IMR-90 (cell line): ENCODE results near the gene CCL11. TPM values are rescaled to one million over a fixed set of nuclear protein-coding genes. Genes with fewer than 3 reads are reported as not detected.
A peak's percentile ranks its signal among the peaks of the same experiment; 100 is the strongest.

Experiments
- ATAC-seq: fragments of 200-7000 bp; cut with Tn5 transposase; 2 replicates; pipeline ENCODE4 v1.9.1; 2020; ENCODE audit warnings: low read depth, mild to moderate bottlenecking, moderate library complexity
- BruUV-seq: library from RNA; stranded (reverse); fragments of 400-500 nt; replicated peaks from 2 replicates; lab custom pipeline; 2021; lab: Mats Ljungman, UMichigan
- CTCF ChIA-PET: fragments of 300-600 bp; formaldehyde crosslinking; extraction: SDS; loops from one replicate; lab custom pipeline; 2021; ENCODE audit warnings: antibody characterized with exemption; lab: Yijun Ruan, JAX
- POLR2A ChIA-PET: fragments of 300-600 bp; sonication (Branson Sonifier 250); formaldehyde crosslinking; loops from one replicate; lab custom pipeline; 2022; ENCODE audit warnings: antibody characterized with exemption; ENCODE audit not compliant: unreplicated experiment; lab: Charles Lee
- DNase-seq: peaks from one replicate; pipeline ENCODE4 v3.0.0; 2013
- H2AFZ ChIP-seq: replicated peaks from 2 replicates; pipeline ENCODE3; 2013; ENCODE audit warnings: low read length, mild to moderate bottlenecking; ENCODE audit not compliant: poor library complexity
- H2AK5ac ChIP-seq: 2 replicates; pipeline ENCODE4 v1.6.1; 2013; ENCODE audit warnings: low read depth, low read length, inconsistent platforms
- H2AK9ac ChIP-seq: replicated peaks from 2 replicates; pipeline ENCODE3; 2013; ENCODE audit warnings: mild to moderate bottlenecking, low read depth, low read length, moderate library complexity; ENCODE audit not compliant: poor library complexity
- H2BK120ac ChIP-seq: 2 replicates; pipeline ENCODE4 v1.6.1; 2013; ENCODE audit warnings: low read depth, low read length, inconsistent platforms
- H2BK15ac ChIP-seq: 3 replicates; pipeline ENCODE4 v1.6.1; 2013; ENCODE audit warnings: low read depth, low read length, inconsistent platforms
- H2BK20ac ChIP-seq: 2 replicates; pipeline ENCODE4 v1.6.1; 2013; ENCODE audit warnings: low read depth, mild to moderate bottlenecking, inconsistent platforms, low read length, moderate library complexity
- H2BK5ac ChIP-seq: 2 replicates; pipeline ENCODE4 v1.6.1; 2013; ENCODE audit warnings: mild to moderate bottlenecking, low read depth, low read length, inconsistent platforms; ENCODE audit not compliant: poor library complexity, severe bottlenecking
- H3K14ac ChIP-seq: replicated peaks from 2 replicates; pipeline ENCODE4 v1.6.1; 2013; ENCODE audit warnings: low read depth, low read length, inconsistent platforms
- H3K18ac ChIP-seq: 2 replicates; pipeline ENCODE4 v1.6.1; 2013; ENCODE audit warnings: low read depth, low read length, control low read depth
- H3K23ac ChIP-seq: 2 replicates; pipeline ENCODE4 v1.6.1; 2013; ENCODE audit warnings: low read depth, low read length, inconsistent platforms
- H3K27ac ChIP-seq: 2 replicates; pipeline ENCODE4 v1.5.1; 2013; ENCODE audit warnings: mild to moderate bottlenecking, control low read depth, low read length; ENCODE audit not compliant: insufficient read depth
- H3K27me3 ChIP-seq: 2 replicates; pipeline ENCODE4 v1.6.1; 2013; ENCODE audit warnings: low read length; ENCODE audit not compliant: control insufficient read depth, insufficient read depth
- H3K36me3 ChIP-seq: 2 replicates; pipeline ENCODE4 v1.6.1; 2013; ENCODE audit warnings: low read length, mixed read lengths; ENCODE audit not compliant: control insufficient read depth, insufficient read depth
- H3K4ac ChIP-seq: 2 replicates; pipeline ENCODE4 v1.6.1; 2013; ENCODE audit warnings: low read depth, low read length, inconsistent platforms
- H3K4me1 ChIP-seq: 2 replicates; pipeline ENCODE4 v1.6.1; 2013; ENCODE audit warnings: low read length, mixed read lengths; ENCODE audit not compliant: control insufficient read depth, insufficient read depth
- H3K4me2 ChIP-seq: 2 replicates; pipeline ENCODE4 v1.6.1; 2013; ENCODE audit warnings: low read depth, mild to moderate bottlenecking, control low read depth, low read length, moderate library complexity
- H3K4me3 ChIP-seq: 2 replicates; pipeline ENCODE4 v1.5.1; 2013; ENCODE audit warnings: low read depth, mild to moderate bottlenecking, control low read depth, low read length, moderate library complexity; ENCODE audit not compliant: insufficient read depth
- H3K56ac ChIP-seq: 2 replicates; pipeline ENCODE4 v1.6.1; 2013; ENCODE audit warnings: low read length, inconsistent platforms; ENCODE audit not compliant: insufficient read depth; ENCODE audit errors: extremely low read depth
- H3K79me1 ChIP-seq, 2 experiments: 2 replicates each; pipeline ENCODE4 v1.6.1; 2013; ENCODE audit warnings: low read length in 2 of 2, inconsistent platforms in 1 of 2, low read depth in 1 of 2
- H3K9ac ChIP-seq: 2 replicates; pipeline ENCODE4 v1.6.1; 2013; ENCODE audit warnings: low read depth, low read length, control low read depth
- H3K9me1 ChIP-seq: 2 replicates; pipeline ENCODE4 v1.6.1; 2013; ENCODE audit warnings: low read length, inconsistent platforms; ENCODE audit not compliant: insufficient read depth
- H3K9me3 ChIP-seq: 2 replicates; pipeline ENCODE4 v1.6.1; 2013; ENCODE audit warnings: low read length; ENCODE audit not compliant: control insufficient read depth, insufficient read depth
- H4K20me1 ChIP-seq: 2 replicates; pipeline ENCODE4 v1.6.1; 2013; ENCODE audit warnings: low read length, inconsistent platforms; ENCODE audit not compliant: insufficient read depth
- H4K5ac ChIP-seq: 2 replicates; pipeline ENCODE4 v1.6.1; 2013; ENCODE audit warnings: mild to moderate bottlenecking, low read depth, low read length, control low read depth
- H4K8ac ChIP-seq, 2 experiments: 2 replicates each; pipeline ENCODE4 v1.6.1; 2013; ENCODE audit warnings: low read depth in 2 of 2, low read length in 2 of 2, control low read depth in 1 of 2, inconsistent platforms in 1 of 2
- H4K91ac ChIP-seq: 2 replicates; pipeline ENCODE4 v1.6.1; 2013; ENCODE audit warnings: low read depth, low read length, inconsistent platforms; ENCODE audit not compliant: insufficient read depth
- BHLHE40 ChIP-seq: fragments of 150-350 bp; IDR thresholded peaks from 2 replicates; pipeline ENCODE4 v1.6.1; 2016; ENCODE audit warnings: mild to moderate bottlenecking, low read depth, low read length
- CEBPB ChIP-seq: IDR thresholded peaks from 2 replicates; pipeline ENCODE4 v1.6.1; 2012; ENCODE audit warnings: low read depth, low read length, improper control_type of control experiment
- ELK1 ChIP-seq: fragments of 150-350 bp; IDR thresholded peaks from 2 replicates; pipeline ENCODE4 v1.6.1; 2016; ENCODE audit warnings: low read depth, mild to moderate bottlenecking, low read length, moderate library complexity, borderline replicate concordance
- FOS ChIP-seq: fragments of 150-350 bp; IDR thresholded peaks from 2 replicates; pipeline ENCODE4 v1.6.1; 2016; ENCODE audit warnings: low read depth, low read length
- MAFK ChIP-seq: IDR thresholded peaks from 2 replicates; pipeline ENCODE4 v1.6.1; 2012; ENCODE audit warnings: low read depth, low read length, improper control_type of control experiment
- MAZ ChIP-seq: IDR thresholded peaks from 2 replicates; pipeline ENCODE4 v1.6.1; 2012; ENCODE audit warnings: low read depth, mild to moderate bottlenecking, low read length, improper control_type of control experiment, moderate library complexity, borderline replicate concordance
- WGBS, 2 experiments: methylation state at CpG; one replicate each; pipeline versions ENCODE4 v1.1.5 to v1.1.7; 2013; ENCODE audit warnings: missing lambda C conversion rate in 2 of 2; ENCODE audit not compliant: insufficient read length in 1 of 2; ENCODE audit errors: extremely low coverage in 2 of 2; 5-methylcytosine and 5-hydroxymethylcytosine counted together
- dilution Hi-C: fragments of 300-500 bp; cut with HindIII; formaldehyde crosslinking; loops from one replicate; pipeline ENCODE4 v1.14.3; 2018; ENCODE audit warnings: low sequenced_read_pairs; ENCODE audit not compliant: unreplicated experiment
- in situ Hi-C: fragments of 300-500 bp; cut with MboI; formaldehyde crosslinking; loops from 3 replicates; pipeline ENCODE4 v1.14.3; 2019; ENCODE audit warnings: low sequenced_read_pairs, inconsistent platforms, mixed read lengths
- intact Hi-C: fragments of 100-400 bp; cut with micrococcal nuclease; formaldehyde crosslinking; loops from 2 replicates; pipeline ENCODE4 v1.10.0; 2022
- polyA plus RNA-seq, 3 experiments: library from polyadenylated mRNA; depleted of rRNA; stranded (reverse); fragments of >200 nt; gene quantifications; 2 replicates each; pipeline ENCODE4 v1.2.3, GENCODE V29; 2012; ENCODE audit warnings: low replicate concordance in 1 of 3
- total RNA-seq: library from RNA; depleted of rRNA; stranded (reverse); fragments of >200 nt; gene quantifications from 2 replicates; pipeline ENCODE4 v1.2.3, GENCODE V29; 2012
- TF ChIP-seq, protein P1 (sequence below): conservative IDR thresholded peaks from 2 replicates; pipeline ENCODE4 v1.5.1; 2012; ENCODE audit warnings: mild to moderate bottlenecking, low read depth, low read length, improper control_type of control experiment

CCL11 gene
- total and polyA plus RNA-seq, 2 of the 4 experiments (the other 2 are of a cell fraction), result not detected

GRCh38 chr17:34300652-34301370 lies 15.3 kb downstream of the CCL11 start:
- Histone ChIP-seq H2AK9ac (no peak overlapping the region), H2AFZ (no peak overlapping the region), H3K4me3 (no peak overlapping the region), H2BK120ac (peak overlapping the region; percentile 60), H4K91ac (peak overlapping the region; percentile 76), H3K36me3 (no peaks in the 10 kb centered on the region), H3K79me1 (no peaks in the 10 kb centered on the region), H2BK5ac (peak overlapping the region; percentile 96), H2BK15ac (peak overlapping the region; percentile 12; the same call in 1 of the 3 replicates), H3K9me1 (peaks cover 14% of the 10 kb centered on the region), H4K5ac (peak overlapping the region; percentile 67; the same call in 1 of the 2 replicates), H4K20me1 (no peaks in the 10 kb centered on the region), H3K27me3 (no peaks in the 10 kb centered on the region), H3K14ac (0 out of 2 replicates have a peak overlapping the region, but pooled peaks have one; percentile 10), H3K56ac (no peak overlapping the region), H4K8ac (peak overlapping the region in 1 of 2 experiments; percentile 77; a peak in 1 of 4 replicates), H2BK20ac (peak overlapping the region; percentile 80), H3K23ac (no peak overlapping the region; the same call in 1 of the 2 replicates), H3K4me2 (peak overlapping the region; percentile 49), H2AK5ac (0 out of 2 replicates have a peak overlapping the region, but pooled peaks have one; percentile 20), H3K18ac (peak overlapping the region; percentile 65), H3K9me3 (no peaks in the 10 kb centered on the region), H3K4me1 (peaks cover 21% of the 10 kb centered on the region), H3K27ac (peak overlapping the region; percentile 34; the same call in 1 of the 2 replicates), H3K4ac (peak overlapping the region; percentile 64), H3K9ac (no peak overlapping the region)
- CTCF ChIA-PET, result interaction anchor here (0.6 to 2.4 kb wide), 4 partner anchors 10 to 100 kb away, joined by 3 to 9 read pairs (median 6); no protein-coding TSS in a partner anchor
- POLR2A ChIA-PET, result no interaction called here
- in situ Hi-C loops, result no loop called here
- TF ChIP-seq, protein P1, sequence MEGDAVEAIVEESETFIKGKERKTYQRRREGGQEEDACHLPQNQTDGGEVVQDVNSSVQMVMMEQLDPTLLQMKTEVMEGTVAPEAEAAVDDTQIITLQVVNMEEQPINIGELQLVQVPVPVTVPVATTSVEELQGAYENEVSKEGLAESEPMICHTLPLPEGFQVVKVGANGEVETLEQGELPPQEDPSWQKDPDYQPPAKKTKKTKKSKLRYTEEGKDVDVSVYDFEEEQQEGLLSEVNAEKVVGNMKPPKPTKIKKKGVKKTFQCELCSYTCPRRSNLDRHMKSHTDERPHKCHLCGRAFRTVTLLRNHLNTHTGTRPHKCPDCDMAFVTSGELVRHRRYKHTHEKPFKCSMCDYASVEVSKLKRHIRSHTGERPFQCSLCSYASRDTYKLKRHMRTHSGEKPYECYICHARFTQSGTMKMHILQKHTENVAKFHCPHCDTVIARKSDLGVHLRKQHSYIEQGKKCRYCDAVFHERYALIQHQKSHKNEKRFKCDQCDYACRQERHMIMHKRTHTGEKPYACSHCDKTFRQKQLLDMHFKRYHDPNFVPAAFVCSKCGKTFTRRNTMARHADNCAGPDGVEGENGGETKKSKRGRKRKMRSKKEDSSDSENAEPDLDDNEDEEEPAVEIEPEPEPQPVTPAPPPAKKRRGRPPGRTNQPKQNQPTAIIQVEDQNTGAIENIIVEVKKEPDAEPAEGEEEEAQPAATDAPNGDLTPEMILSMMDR, result no peak
- no peak for TF ChIP-seq BHLHE40
- TF ChIP-seq ELK1, result no peak
- peak; percentile 51; the same call in 1 of the 2 replicates for TF ChIP-seq FOS
- TF ChIP-seq CEBPB, result peak; percentile 17; the same call in 1 of the 2 replicates
- TF ChIP-seq MAFK, result no peak
- TF ChIP-seq MAZ, result peak; percentile 58; the same call in 1 of the 2 replicates
- BruUV-seq, result no TSS peak
- ATAC-seq (peak; percentile 67), DNase-seq (peak; percentile 81)
- intact Hi-C loops, result loop anchor here (1.0 kb wide), 1 partner anchor 46 kb away; the partner anchor contains the start of gene CCL2
- no CpG with 5 or more reads among the region's 3 CpGs for WGBS, 2 experiments
- dilution Hi-C loops, result no loop called here
